Measurements from ENCODE around the gene HEPACAM2.

- no peak for TF ChIP-seq CTCF (IDR thresholded peaks at IDR 0.05)
- TF ChIP-seq POLR2A (IDR thresholded peaks at IDR 0.05): no peak
Observed at GRCh38 chr7:93205046-93205445, 21.2 kb downstream of the HEPACAM2 start.
